Body of pancreas (tissue), 4 donors: ENCODE results near the gene ORAI1. TPM values are rescaled to one million over a fixed set of nuclear protein-coding genes. Genes with fewer than 3 reads are reported as not detected.

Source experiments
- ATAC-seq: fragments of 150-250 bp; one replicate; pipeline ENCODE4 v1.9.1; 2016
- DNase-seq, 4 donors: peaks; one replicate each; pipeline ENCODE4 v3.0.0-alpha.2; 2019
- H3K27ac ChIP-seq, 4 donors: fragments of 200-600 bp; sonication (generic); 1 replicate in 3 of 4; 2 replicates in 1 of 4; pipeline versions ENCODE4 v1.5.1 to v1.6.1; 2016 to 2019; ENCODE audit warnings: mild to moderate bottlenecking in 1 of 4, mixed read lengths in 1 of 4, moderate library complexity in 1 of 4
- H3K27me3 ChIP-seq, 2 donors: fragments of 200-600 bp; sonication (generic); one replicate each; pipeline ENCODE4 v1.6.0; 2016; ENCODE audit warnings: mild to moderate bottlenecking in 1 of 2
- H3K36me3 ChIP-seq, 2 donors: fragments of 200-600 bp; sonication (generic); replicated peaks in 1 of 2; 2 replicates each; pipeline ENCODE4 v1.5.1; 2016; ENCODE audit warnings: low read depth in 2 of 2; ENCODE audit not compliant: insufficient read depth in 1 of 2
- H3K4me1 ChIP-seq: fragments of 200-600 bp; sonication (generic); one replicate; pipeline ENCODE4 v1.6.0; 2016
- H3K4me3 ChIP-seq, 2 donors: fragments of 200-600 bp; sonication (generic); 1 replicate in 1 of 2; 2 replicates in 1 of 2; pipeline ENCODE4 v1.5.1; 2016 to 2019
- H3K9me3 ChIP-seq, 3 donors: fragments of 200-600 bp; sonication (generic); 1 replicate in 2 of 3; 2 replicates in 1 of 3; pipeline ENCODE4 v1.5.1; 2016
- CTCF ChIP-seq, 7 experiments: fragments of 450-650 bp in 4 of 7; fragments of 200-600 bp in 3 of 7; sonication (generic) in 3 of 7; IDR thresholded peaks; one replicate each; pipeline ENCODE4 v1.5.1; 2016 to 2019; ENCODE audit warnings: antibody characterized with exemption in 7 of 7
- POLR2A ChIP-seq, 3 donors: fragments of 450-650 bp; IDR thresholded peaks; one replicate each; pipeline ENCODE4 v1.6.1; 2016; ENCODE audit warnings: antibody characterized with exemption in 3 of 3, mild to moderate bottlenecking in 2 of 3
- WGBS, 2 donors: methylation state at CpG; one replicate each; pipeline ENCODE4 v1.1.5; 2017; 5-methylcytosine and 5-hydroxymethylcytosine counted together
- intact Hi-C: fragments of 100-400 bp; cut with DNase I; formaldehyde crosslinking; loops from one replicate; pipeline ENCODE4 v1.15.1; 2023
- total RNA-seq, 2 donors: library from RNA; depleted of rRNA; stranded (reverse); fragments of >200 nt; gene quantifications; one replicate each; pipeline ENCODE4 v1.1.0, GENCODE V29; 2016

Gene ORAI1
- total RNA-seq, 2 donors from 2014 or later, result 0.66 to 3.9 TPM

GRCh38 chr12:121579190-121579791 lies 47.0 kb upstream of the ORAI1 start:
- Histone ChIP-seq H3K4me3 (peak overlapping the region; percentile 49 to 61), H3K36me3 (no peaks in the 10 kb centered on the region), H3K27me3 (no peaks in the 10 kb centered on the region), H3K4me1 (peaks cover 44% of the 10 kb centered on the region), H3K27ac (peak overlapping the region in 3 of 4 donors; percentile 65 to 85 (median 67)), H3K9me3 (no peaks in the 10 kb centered on the region)
- DNase-seq, result peak; percentile 32 to 55 (median 44)
- ATAC-seq, result peak; percentile 54
- peak in 2 of 3 donors; percentile 35 to 43 for TF ChIP-seq POLR2A (IDR thresholded peaks at IDR 0.05)
- TF ChIP-seq CTCF (IDR thresholded peaks at IDR 0.05), result no peak
- intact Hi-C loops, result loop anchor here (10.0 kb wide), 1 partner anchor 46 kb away; the partner anchor contains the start of gene ORAI1
- 0% methylated on average over 10 to 48 of the region's 53 CpGs for WGBS, 2 donors

GRCh38 chr12:121579981-121580868 lies 46.1 kb upstream of the ORAI1 start:
- H3K9me3 ChIP-seq, result no peaks in the 10 kb centered on the region
- H3K27ac ChIP-seq, result peak overlapping the region; percentile 46 to 85 (median 74)
- no peaks in the 10 kb centered on the region for H3K27me3 ChIP-seq
- no peaks in the 10 kb centered on the region for H3K36me3 ChIP-seq
- peak; percentile 73 to 85 (median 78) for DNase-seq
- H3K4me1 ChIP-seq, result peaks cover 44% of the 10 kb centered on the region
- H3K4me3 ChIP-seq, result peak overlapping the region; percentile 49 to 61
- intact Hi-C loops, result loop anchor here (10.0 kb wide), 1 partner anchor 45 kb away; the partner anchor contains the start of gene ORAI1
- TF ChIP-seq CTCF (IDR thresholded peaks at IDR 0.05) (no peak), POLR2A (IDR thresholded peaks at IDR 0.05) (peak in 2 of 3 donors; percentile 11 to 20)
- WGBS, 2 donors, result 0 to 1% methylated on average over 17 to 41 of the region's 54 CpGs
- peak; percentile 75 for ATAC-seq

- WGBS, 2 donors, result 43 to 54% methylated on average over 23 of the region's 23 CpGs
- Histone ChIP-seq H3K27ac (peak within 1 kb of the TSS; percentile 46 to 85 (median 74)), H3K36me3 (no peaks in the 10 kb centered on the region), H3K27me3 (no peaks in the 10 kb centered on the region), H3K9me3 (no peaks in the 10 kb centered on the region), H3K4me3 (peak within 1 kb of the TSS; percentile 49 to 61), H3K4me1 (peaks cover 44% of the 10 kb centered on the region)
- TF ChIP-seq POLR2A (IDR thresholded peaks at IDR 0.05) (no peak), CTCF (IDR thresholded peaks at IDR 0.05) (no peak)
- DNase-seq (peak in 3 of 4 donors; percentile 14 to 56 (median 43)), ATAC-seq (no peak)
- intact Hi-C loops, result no loop called here
Observed at GRCh38 chr12:121580959-121581685, 45.2 kb upstream of the ORAI1 start, which contains the start of gene KDM2B. TSS of gene KDM2B (minus strand) at chr12:121581023. CDS start at chr12:121580911, 112 bp downstream.

- Histone ChIP-seq H3K27me3 (no peaks in the 10 kb centered on the region), H3K4me1 (peaks cover 44% of the 10 kb centered on the region), H3K4me3 (no peak overlapping the region), H3K27ac (peak overlapping the region; percentile 6 to 85 (median 49)), H3K36me3 (no peaks in the 10 kb centered on the region), H3K9me3 (no peaks in the 10 kb centered on the region)
- TF ChIP-seq POLR2A (IDR thresholded peaks at IDR 0.05), result peak in 2 of 3 donors; percentile 42 to 53
- no peak for TF ChIP-seq CTCF (IDR thresholded peaks at IDR 0.05)
- WGBS, 2 donors, result 23 to 26% methylated on average over 17 of the region's 17 CpGs
- intact Hi-C loops, result no loop called here
- DNase-seq (peak; percentile 25 to 63 (median 52)), ATAC-seq (peak; percentile 25)
Observed at GRCh38 chr12:121581686-121582429, 44.5 kb upstream of the ORAI1 start.
